Measurements from ENCODE around the gene RELT.

RELT gene

DNA sequence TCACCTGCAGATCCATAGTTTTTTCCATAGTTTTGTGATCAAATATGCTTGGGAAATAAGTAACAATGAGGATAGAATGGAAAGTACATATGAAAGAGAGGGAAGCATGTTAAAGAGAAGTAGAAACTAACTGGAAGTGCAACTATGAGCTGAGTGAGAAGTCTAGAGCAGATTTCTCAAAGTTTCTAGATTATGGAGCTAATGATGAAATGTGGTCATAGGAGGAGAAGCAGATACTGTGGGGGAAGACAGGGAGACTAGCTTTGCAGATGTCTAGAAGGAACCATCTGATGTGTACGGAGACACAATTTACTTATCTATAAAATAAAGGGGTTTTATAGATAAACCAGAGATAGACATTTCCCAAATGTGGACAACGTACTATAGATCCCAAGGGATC is 37.1 kb downstream of the RELT start:
- TF ChIP-seq TAF1 (IDR thresholded peaks at IDR 0.05; ENCODE audit: borderline replicate concordance, low read depth, low read length) = no peak
- no peak for TF ChIP-seq POLR2A (IDR thresholded peaks at IDR 0.05; ENCODE audit: low read depth, low read length)
- TF ChIP-seq POLR2AphosphoS5 (IDR thresholded peaks at IDR 0.05; ENCODE audit: low read depth, low read length) = no peak
- FAIRE-seq (no peak), DNase-seq (ENCODE audit: insufficient read length) (no peak)

DNA sequence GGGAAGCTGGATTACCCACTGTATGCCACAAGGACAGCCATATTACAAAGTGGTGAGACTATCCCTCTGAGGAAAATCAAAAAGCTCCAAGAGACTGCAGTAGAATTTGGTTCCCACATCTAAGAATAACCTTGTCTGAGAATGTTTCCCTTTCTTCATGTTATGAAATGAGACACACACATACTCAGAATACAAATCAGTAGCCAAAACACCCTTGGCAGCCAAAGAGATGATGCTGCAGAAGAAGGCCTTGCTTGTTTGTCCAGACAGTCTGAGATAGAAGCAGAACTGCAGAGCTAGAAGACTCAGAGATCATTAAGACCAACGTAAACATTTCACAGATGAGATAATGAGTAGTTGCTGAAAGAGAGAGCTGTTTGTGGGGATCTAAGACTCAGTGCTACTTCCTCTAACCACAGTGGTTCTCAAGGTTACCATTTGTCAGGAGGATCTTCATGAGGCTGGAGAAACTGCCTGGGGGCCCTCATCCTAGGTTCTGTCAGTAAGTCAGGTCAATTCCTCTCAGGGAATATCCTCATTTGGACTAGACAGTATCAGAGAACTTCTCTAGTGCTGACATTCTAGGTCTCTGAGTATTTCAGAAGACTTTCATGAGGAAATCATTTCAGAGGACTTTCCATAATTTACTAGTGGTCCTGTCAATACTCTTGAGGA is 38.9 kb downstream of the RELT start:
- TF ChIP-seq TAF1 (IDR thresholded peaks at IDR 0.05; ENCODE audit: borderline replicate concordance, low read depth, low read length) (no peak), POLR2AphosphoS5 (IDR thresholded peaks at IDR 0.05; ENCODE audit: low read depth, low read length) (no peak), POLR2A (IDR thresholded peaks at IDR 0.05; ENCODE audit: low read depth, low read length) (no peak)
- DNase-seq (ENCODE audit: insufficient read length) = no peak
- FAIRE-seq = peak; percentile 78

DNA sequence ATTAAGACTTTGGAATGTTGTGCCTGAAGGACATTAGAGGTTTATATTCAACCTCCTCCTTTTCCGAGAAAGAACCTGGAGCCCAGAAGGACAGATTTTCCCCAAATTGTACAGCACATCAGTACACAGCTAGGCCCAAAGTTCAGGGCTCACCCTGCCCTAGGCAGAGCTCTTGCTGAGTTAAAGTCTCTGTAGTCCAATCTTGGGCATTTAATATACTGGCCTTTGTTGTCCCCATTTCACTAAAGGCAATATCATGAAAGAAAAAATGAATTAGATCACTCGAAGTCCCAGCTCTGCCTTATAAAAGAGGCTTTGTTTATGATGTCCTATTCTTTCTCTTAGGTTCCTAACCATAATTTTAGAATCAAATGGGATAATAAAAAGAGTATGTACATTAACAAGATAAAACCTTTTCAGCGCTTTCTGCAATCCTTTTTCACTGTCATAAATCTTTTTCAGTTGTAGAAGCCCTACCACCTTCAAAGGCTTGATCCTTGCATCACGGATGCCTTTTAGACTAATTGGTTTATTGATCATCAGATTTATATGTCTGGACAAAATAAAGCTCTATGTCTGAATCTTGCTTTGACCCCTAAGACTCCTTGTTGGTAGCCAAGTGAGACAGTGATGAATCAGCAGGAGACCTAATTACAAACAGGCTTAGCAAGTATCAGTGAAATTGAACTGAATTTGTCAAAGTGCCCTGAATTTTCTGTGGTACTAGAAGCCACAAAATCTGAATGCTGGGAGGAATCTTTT is 39.8 kb downstream of the RELT start:
- FAIRE-seq = no peak
- no peak for DNase-seq (ENCODE audit: insufficient read length)
- TF ChIP-seq POLR2A (IDR thresholded peaks at IDR 0.05; ENCODE audit: low read depth, low read length) = no peak
- no peak for TF ChIP-seq POLR2AphosphoS5 (IDR thresholded peaks at IDR 0.05; ENCODE audit: low read depth, low read length)
- TF ChIP-seq TAF1 (IDR thresholded peaks at IDR 0.05; ENCODE audit: borderline replicate concordance, low read depth, low read length) = no peak

DNA sequence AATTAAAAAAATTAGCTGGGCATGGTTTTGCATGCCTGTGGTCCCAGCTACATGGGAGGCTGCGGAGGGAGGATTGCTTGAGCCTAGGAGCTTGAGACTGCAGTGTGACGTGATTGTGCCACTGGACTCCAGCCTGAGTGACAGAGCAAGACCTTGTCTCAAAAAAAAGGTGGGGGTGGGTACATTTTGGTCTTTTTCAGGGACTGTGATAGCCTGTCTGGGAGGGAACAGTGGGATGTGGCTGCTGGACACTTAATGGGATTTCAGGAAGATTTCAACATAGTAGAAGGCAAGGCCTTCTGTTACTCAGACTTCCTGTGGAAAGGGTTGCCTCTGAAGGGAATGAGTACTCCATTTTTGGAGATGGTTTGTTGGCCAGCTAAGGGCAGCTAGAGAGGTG is 40.6 kb downstream of the RELT start:
- no peak for DNase-seq (ENCODE audit: insufficient read length)
- no peak for FAIRE-seq
- TF ChIP-seq POLR2A (IDR thresholded peaks at IDR 0.05; ENCODE audit: low read depth, low read length) (no peak), TAF1 (IDR thresholded peaks at IDR 0.05; ENCODE audit: borderline replicate concordance, low read depth, low read length) (no peak), POLR2AphosphoS5 (IDR thresholded peaks at IDR 0.05; ENCODE audit: low read depth, low read length) (no peak)

DNA sequence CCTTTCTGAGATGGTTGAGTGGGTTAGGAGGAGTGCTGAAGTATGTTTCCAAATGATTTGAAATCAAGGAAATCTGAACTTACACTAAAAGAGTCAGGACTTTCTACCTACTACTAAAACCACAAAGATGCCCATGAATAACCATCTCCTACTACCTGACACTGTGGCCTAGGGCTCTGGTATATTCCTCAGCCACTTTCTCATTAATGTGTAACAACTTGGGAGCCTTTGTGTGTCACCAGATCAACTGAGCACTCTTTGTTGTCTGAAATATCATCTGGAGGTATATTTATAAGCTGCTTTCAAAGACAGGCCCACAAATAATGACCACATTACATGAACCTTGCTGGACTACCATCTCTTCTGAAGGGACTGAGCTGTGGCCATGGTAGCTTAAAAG is 43.9 kb downstream of the RELT start:
- FAIRE-seq (no peak), DNase-seq (ENCODE audit: insufficient read length) (no peak)
- TF ChIP-seq POLR2AphosphoS5 (IDR thresholded peaks at IDR 0.05; ENCODE audit: low read depth, low read length) (no peak), TAF1 (IDR thresholded peaks at IDR 0.05; ENCODE audit: borderline replicate concordance, low read depth, low read length) (no peak), POLR2A (IDR thresholded peaks at IDR 0.05; ENCODE audit: low read depth, low read length) (no peak)

DNA sequence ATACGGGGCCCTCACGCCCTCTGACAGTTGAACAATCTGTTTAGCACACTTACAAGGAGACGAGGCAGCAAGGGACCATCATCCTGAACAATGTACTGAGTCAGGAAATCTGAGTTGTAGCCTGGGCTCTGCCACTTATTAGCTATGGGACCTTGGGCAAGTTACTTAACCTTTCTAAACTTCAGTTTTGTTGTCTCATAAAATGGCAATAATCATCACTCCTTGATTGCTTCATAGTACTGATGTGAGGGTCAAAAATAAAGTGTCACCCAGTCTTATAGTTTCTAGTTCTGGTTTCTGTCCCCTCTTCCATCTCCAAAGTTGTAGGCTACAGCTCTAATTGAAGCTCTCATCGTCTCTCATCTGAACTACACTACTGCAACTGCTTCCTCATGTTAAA is 46.7 kb downstream of the RELT start:
- DNase-seq (ENCODE audit: insufficient read length) = no peak
- FAIRE-seq = no peak
- no peak for TF ChIP-seq TAF1 (IDR thresholded peaks at IDR 0.05; ENCODE audit: borderline replicate concordance, low read depth, low read length)
- no peak for TF ChIP-seq POLR2AphosphoS5 (IDR thresholded peaks at IDR 0.05; ENCODE audit: low read depth, low read length)
- TF ChIP-seq POLR2A (IDR thresholded peaks at IDR 0.05; ENCODE audit: low read depth, low read length) = no peak

DNA sequence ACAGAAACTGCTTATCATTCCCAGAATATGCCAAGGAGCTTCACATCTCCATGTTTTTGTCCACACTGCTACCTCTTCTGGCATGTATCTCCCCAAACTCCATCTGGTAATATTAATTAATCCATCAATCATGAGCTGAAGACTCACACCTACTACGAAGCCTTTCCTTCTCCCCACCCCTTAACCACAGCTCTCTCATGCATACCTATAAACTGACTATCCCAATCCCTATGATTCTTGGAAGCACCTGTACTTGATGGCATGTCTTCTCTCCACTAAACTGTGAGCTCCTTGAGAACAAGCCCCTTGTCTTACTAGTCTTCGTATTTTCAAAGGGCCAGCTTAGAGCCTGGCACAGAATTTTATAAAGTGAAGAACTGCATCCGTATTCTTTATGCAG is 47.3 kb downstream of the RELT start:
- TF ChIP-seq POLR2AphosphoS5 (IDR thresholded peaks at IDR 0.05; ENCODE audit: low read depth, low read length) = no peak
- TF ChIP-seq TAF1 (IDR thresholded peaks at IDR 0.05; ENCODE audit: borderline replicate concordance, low read depth, low read length) = no peak
- TF ChIP-seq POLR2A (IDR thresholded peaks at IDR 0.05; ENCODE audit: low read depth, low read length) = no peak
- FAIRE-seq (no peak), DNase-seq (ENCODE audit: insufficient read length) (no peak)

DNA sequence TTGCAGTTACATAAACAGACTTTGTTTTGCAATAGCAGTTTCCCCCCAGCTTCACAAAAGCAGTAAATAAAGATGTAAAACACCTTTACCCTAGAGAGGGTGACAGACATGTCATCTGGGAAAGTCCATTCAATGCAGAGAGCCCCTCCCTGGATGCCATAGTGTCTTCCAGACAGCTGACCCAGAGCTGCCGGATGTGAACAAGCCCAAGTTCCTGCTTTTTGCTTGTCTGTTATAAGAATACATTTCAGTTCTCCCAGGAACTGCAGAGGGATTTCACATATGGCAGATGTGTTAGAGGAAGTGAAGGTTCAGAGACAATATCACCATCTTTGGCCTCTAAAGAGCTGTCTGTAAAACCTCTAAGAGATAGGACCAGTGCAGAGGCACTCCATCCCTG is 48.9 kb downstream of the RELT start:
- no peak for DNase-seq (ENCODE audit: insufficient read length)
- FAIRE-seq = no peak
- TF ChIP-seq POLR2A (IDR thresholded peaks at IDR 0.05; ENCODE audit: low read depth, low read length) (no peak), POLR2AphosphoS5 (IDR thresholded peaks at IDR 0.05; ENCODE audit: low read depth, low read length) (no peak), TAF1 (IDR thresholded peaks at IDR 0.05; ENCODE audit: borderline replicate concordance, low read depth, low read length) (no peak)

DNA sequence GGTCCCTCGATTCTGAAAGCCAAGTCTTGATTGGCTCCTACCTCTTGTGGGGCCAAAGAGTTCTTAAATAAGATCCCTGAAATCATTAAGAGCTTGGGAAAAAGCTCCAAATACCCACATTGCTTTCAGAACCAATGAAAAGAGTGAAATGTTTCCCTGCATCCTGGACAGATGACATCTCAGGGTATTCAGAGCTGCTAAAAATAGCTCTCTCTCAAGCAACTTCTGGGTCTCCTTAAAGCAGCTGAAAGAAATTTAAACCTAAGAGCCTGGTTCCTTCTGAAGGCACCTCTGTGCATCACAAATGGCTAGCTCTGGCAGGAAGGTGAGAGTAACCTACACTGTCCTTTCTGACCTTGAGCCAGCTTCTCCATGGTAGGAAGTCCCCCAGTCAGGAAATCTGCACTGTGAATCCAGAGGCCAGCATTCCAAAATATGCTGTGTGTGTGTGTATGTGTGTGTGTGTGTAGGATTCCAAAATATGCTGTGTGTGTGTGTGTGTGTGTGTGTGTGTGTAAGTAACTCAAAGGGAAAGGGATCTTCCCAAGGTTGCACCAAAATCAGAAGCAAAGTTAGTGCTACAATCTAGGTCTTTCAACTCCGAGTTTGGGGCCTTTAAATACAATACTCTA is 50.1 kb downstream of the RELT start:
- FAIRE-seq (no peak), DNase-seq (ENCODE audit: insufficient read length) (no peak)
- no peak for TF ChIP-seq TAF1 (IDR thresholded peaks at IDR 0.05; ENCODE audit: borderline replicate concordance, low read depth, low read length)
- TF ChIP-seq POLR2AphosphoS5 (IDR thresholded peaks at IDR 0.05; ENCODE audit: low read depth, low read length) = no peak
- no peak for TF ChIP-seq POLR2A (IDR thresholded peaks at IDR 0.05; ENCODE audit: low read depth, low read length)

DNA sequence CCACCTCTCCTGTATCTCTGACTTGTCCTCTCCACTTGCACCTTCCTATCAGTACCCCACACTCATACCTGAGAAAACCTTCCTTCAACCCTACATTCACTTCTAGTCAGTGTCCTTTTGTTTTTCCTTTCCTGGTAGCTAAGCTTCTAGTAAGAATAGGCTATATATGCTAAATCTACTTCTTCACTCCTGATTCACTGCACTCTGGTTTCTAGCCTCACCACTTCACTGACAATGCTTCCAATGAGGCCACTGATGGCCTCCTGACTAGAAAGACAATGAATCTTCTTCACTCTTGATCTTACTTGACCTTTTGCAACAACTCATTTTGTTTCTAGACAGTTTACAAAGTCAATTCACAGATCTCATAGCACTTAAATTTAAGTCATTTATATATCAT is 52.0 kb downstream of the RELT start:
- no peak for FAIRE-seq
- TF ChIP-seq POLR2AphosphoS5 (IDR thresholded peaks at IDR 0.05; ENCODE audit: low read depth, low read length) = no peak
- TF ChIP-seq TAF1 (IDR thresholded peaks at IDR 0.05; ENCODE audit: borderline replicate concordance, low read depth, low read length) = no peak
- TF ChIP-seq POLR2A (IDR thresholded peaks at IDR 0.05; ENCODE audit: low read depth, low read length) = no peak
- no peak for DNase-seq (ENCODE audit: insufficient read length)

DNA sequence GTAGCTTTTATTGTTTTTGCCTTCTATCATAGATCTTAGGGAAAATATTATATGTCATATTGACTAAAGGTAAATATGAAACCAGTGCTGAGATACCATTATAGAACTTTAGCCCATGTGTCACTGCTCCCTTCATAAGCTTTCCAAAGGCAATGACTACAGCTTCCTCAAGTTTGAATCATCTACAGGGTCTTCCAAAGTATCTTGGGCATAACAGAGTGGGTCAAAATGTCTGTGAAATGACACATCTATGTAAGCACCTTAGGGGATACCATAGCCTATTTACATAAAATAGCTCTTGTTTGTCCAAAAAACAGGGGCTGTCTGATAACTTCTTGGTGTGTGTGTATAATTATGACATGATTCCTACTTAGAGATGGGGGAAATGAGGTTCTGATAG is 52.5 kb downstream of the RELT start:
- no peak for TF ChIP-seq POLR2AphosphoS5 (IDR thresholded peaks at IDR 0.05; ENCODE audit: low read depth, low read length)
- TF ChIP-seq TAF1 (IDR thresholded peaks at IDR 0.05; ENCODE audit: borderline replicate concordance, low read depth, low read length) = no peak
- TF ChIP-seq POLR2A (IDR thresholded peaks at IDR 0.05; ENCODE audit: low read depth, low read length) = no peak
- DNase-seq (ENCODE audit: insufficient read length) (no peak), FAIRE-seq (no peak)
